Activated naive CD4-positive, alpha-beta T cell (primary cell): ENCODE measurements around the gene ZNF883.
"Not testable (repeated sequence)": the region's sequence is repeated elsewhere in the genome, so short reads cannot be mapped to it uniquely, and the experiment has no call there.

Source experiments
- DNase-seq, 4 experiments: peaks; one replicate each; lab custom pipeline; 2025; lab: John Stamatoyannopoulos, UW

ZNF883 gene

GRCh38 chr9:113011911-113012381 is at the start of gene ZNF883:
Gene ZNF883, minus strand, starts transcription at chr9:113012192.
- peak in 2 of 4 experiments; percentile 3 to 7 for DNase-seq

GRCh38 chr9:113061072-113061850 is 49.3 kb upstream of the ZNF883 start:
- DNase-seq: not testable (repeated sequence)

GRCh38 chr9:113059581-113060284 is 47.7 kb upstream of the ZNF883 start:
- not testable (repeated sequence) for DNase-seq

- DNase-seq: no peak
Measured at GRCh38 chr9:113057193-113057592, 45.2 kb upstream of the ZNF883 start.

GRCh38 chr9:113056191-113057106 is 44.5 kb upstream of the ZNF883 start, which contains the start of gene ZFP37:
Gene ZFP37, minus strand, starts transcription at chr9:113056724. Its CDS starts 36 bp downstream, at chr9:113056688.
- peak; percentile 17 to 54 (median 28) for DNase-seq

GRCh38 chr9:113042884-113043657 is 31.1 kb upstream of the ZNF883 start:
- no peak for DNase-seq

GRCh38 chr9:113026200-113026599 is 14.2 kb upstream of the ZNF883 start:
- DNase-seq: no peak

GRCh38 chr9:113018247-113018646 is 6.3 kb upstream of the ZNF883 start:
- DNase-seq: no peak

GRCh38 chr9:113012492-113012891 is 500 bp upstream of the ZNF883 start:
- no peak for DNase-seq

- DNase-seq: no peak
Measured at GRCh38 chr9:113005777-113006176, 6.2 kb downstream of the ZNF883 start.

- DNase-seq: no peak
Measured at GRCh38 chr9:112997236-112997941, 14.6 kb downstream of the ZNF883 start.

GRCh38 chr9:112971415-112971814 is 40.6 kb downstream of the ZNF883 start:
- no peak for DNase-seq

- DNase-seq: no peak
Measured at GRCh38 chr9:112970939-112971338, 41.1 kb downstream of the ZNF883 start.

- no peak for DNase-seq
Measured at GRCh38 chr9:112969730-112970129, 42.3 kb downstream of the ZNF883 start.

- DNase-seq: no peak
Measured at GRCh38 chr9:112955550-112955949, 56.4 kb downstream of the ZNF883 start.

- no peak for DNase-seq
Measured at GRCh38 chr9:112945620-112946208, 66.3 kb downstream of the ZNF883 start.

GRCh38 chr9:112939418-112939817 is 72.6 kb downstream of the ZNF883 start:
- DNase-seq: no peak

- DNase-seq: no peak
Measured at GRCh38 chr9:112933696-112934095, 78.3 kb downstream of the ZNF883 start.

GRCh38 chr9:112925058-112925641 is 86.8 kb downstream of the ZNF883 start:
- DNase-seq: no peak

- no peak for DNase-seq
Measured at GRCh38 chr9:112921549-112921948, 90.4 kb downstream of the ZNF883 start.
